Spleen (tissue), 7 donors: Measurements from ENCODE around the gene ZNF385A.

ENCODE experiments used
- CTCF ChIP-seq, 11 experiments: fragments of 200-600 bp in 7 of 11; fragments of 450-650 bp in 4 of 11; sonication (generic) in 4 of 11; IDR thresholded peaks in 8 of 11; conservative IDR thresholded peaks in 3 of 11; 1 replicate in 7 of 11; 2 replicates in 4 of 11; pipeline versions ENCODE4 v1.4.0 to v1.8.0; 2016 to 2021; ENCODE audit warnings: antibody characterized with exemption in 11 of 11, inconsistent platforms in 4 of 11, mild to moderate bottlenecking in 1 of 11
- POLR2A ChIP-seq, 3 donors: fragments of 450-650 bp; IDR thresholded peaks; one replicate each; pipeline ENCODE4 v1.5.1; 2017; ENCODE audit warnings: antibody characterized with exemption in 3 of 3, mild to moderate bottlenecking in 1 of 3
- POLR2AphosphoS5 ChIP-seq, 3 donors: sonication (generic); formaldehyde crosslinking; IDR thresholded peaks; one replicate each; pipeline ENCODE4 v1.5.1; 2017; ENCODE audit warnings: antibody characterized with exemption in 3 of 3
- donor health status: DM: no; HTN: no; CAD: no; lungs with moderate emphysema.
- donor health status: DM: no; HTN: no; CAD: no.
- donor health status: DM: no; HTN: no; CAD: no.

DNA sequence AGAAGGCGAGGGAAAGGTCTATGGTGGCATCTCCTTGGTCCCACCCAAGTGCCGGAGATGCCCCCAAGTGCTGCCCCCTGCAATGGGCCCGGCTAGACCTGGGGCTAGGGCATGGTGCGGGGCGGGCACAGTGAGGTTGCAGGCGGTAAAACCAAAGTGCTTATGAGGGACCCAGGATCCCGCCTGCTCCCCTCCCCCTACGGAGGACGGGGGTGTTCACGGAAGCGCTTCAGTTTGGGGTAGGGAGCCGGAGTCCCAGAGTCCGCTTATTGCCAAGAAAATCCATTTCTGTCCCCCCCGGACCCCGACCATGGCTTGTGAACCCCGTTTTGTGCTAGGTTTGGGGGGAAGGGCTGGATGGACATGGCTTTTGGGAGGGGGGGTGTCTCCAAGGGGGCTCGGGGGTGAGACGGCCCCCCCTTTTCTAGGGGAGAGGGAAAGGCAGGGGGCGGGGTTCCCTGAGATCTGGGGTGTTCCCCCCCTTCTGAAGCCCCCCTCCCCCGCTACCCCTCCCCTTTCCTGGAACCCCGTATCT is 14.9 kb downstream of the ZNF385A start:
- TF ChIP-seq CTCF (IDR thresholded peaks at IDR 0.05 in 8 of 11, conservative IDR thresholded peaks at IDR 0.05 in 3 of 11) (no peak), POLR2AphosphoS5 (IDR thresholded peaks at IDR 0.05) (no peak), POLR2A (IDR thresholded peaks at IDR 0.05) (no peak)
